HG03460 (cell line): ENCODE measurements around the gene ZNF783.
"Not testable (repeated sequence)": the region's sequence is repeated elsewhere in the genome, so short reads cannot be mapped to it uniquely, and the experiment has no call there.

Source experiments
- ATAC-seq: cut with Tn5 transposase; IDR thresholded peaks from one replicate; pipeline ENCODE4 v1.9.1; 2021; ENCODE audit not compliant: unreplicated experiment

Gene ZNF783

GRCh38 chr7:149297034-149297755 lies 35.2 kb downstream of the ZNF783 start:
- no peak for ATAC-seq

GRCh38 chr7:149300620-149301285 lies 38.8 kb downstream of the ZNF783 start:
- ATAC-seq = no peak

- no peak for ATAC-seq
These were observed 40.2 kb downstream of the ZNF783 start for GRCh38 chr7:149302222-149302621.

- no peak for ATAC-seq
These were observed 40.9 kb downstream of the ZNF783 start for GRCh38 chr7:149302865-149303264.

DNA sequence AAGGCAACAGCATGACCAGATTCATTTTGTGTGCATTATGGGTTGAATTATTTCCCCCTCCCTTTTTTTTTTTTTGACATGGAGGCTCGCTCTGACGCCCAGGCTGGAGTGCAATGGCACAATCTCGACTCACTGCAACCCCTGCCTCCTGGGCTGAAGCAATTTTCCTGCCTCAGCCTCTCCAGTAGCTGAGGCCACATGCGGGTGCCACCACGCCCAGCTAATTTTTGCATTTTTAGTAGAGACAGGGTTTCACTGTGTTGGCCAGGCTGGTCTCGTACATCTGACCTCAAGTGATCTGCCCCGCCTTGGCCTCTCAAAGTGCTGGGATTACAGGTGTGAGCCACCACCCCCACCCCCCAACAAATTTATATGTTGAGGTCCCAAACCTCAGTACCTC lies 42.0 kb downstream of the ZNF783 start:
- ATAC-seq = no peak

GRCh38 chr7:149306854-149307253 lies 44.9 kb downstream of the ZNF783 start:
- no peak for ATAC-seq

- ATAC-seq = no peak
These were observed 45.9 kb downstream of the ZNF783 start for GRCh38 chr7:149307775-149308501.

- ATAC-seq = no peak
These were observed 48.3 kb downstream of the ZNF783 start for GRCh38 chr7:149310113-149310836.

DNA sequence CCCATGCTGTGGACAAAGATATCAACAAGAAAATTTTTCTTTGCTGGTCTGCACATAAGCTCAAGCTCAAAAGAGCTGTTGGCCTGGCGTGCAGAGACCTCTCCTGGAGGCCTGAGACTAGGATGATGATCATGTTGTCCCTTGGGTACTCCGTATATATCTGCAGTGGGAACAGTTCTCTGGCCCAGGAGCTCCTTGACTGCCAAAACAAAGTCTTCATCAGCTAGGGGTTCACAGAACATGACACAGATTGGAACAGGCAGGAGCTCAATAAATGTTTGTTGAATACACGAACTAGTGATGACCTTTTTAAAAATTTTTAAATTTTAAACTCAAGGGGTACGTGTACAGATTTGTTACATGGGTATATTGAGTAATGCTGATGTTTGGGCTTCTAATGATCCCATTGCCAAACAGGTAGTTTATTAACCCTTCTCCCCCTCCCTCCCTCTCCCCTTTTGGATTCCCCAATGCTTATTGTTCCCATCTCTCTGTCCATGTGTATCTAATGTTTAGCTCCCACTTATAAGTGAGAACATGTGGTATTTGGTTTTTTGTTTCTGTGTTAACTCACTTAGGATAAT lies 49.1 kb downstream of the ZNF783 start:
- ATAC-seq = no peak

- ATAC-seq = no peak
These were observed 52.0 kb downstream of the ZNF783 start for GRCh38 chr7:149313981-149314380.

DNA sequence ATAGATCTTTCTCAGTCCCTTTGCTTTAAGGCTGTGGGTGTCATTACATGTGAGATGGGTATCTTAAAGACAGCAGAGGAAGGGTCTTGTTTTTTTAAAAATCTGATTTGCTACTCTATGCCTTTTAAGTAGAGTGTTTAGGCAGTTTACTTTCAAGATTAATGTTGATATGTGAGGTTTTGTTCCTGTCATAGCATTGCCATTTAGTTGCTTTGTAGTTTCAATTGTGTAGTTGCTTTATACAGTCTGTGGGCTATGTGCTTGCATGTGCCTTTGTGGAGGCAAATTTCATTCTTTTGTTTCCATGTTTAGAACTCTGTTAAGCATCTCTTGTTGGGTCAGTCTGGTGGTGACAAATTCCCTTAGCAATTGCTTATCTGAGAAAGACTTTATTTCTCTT lies 54.6 kb downstream of the ZNF783 start:
- no peak for ATAC-seq

DNA sequence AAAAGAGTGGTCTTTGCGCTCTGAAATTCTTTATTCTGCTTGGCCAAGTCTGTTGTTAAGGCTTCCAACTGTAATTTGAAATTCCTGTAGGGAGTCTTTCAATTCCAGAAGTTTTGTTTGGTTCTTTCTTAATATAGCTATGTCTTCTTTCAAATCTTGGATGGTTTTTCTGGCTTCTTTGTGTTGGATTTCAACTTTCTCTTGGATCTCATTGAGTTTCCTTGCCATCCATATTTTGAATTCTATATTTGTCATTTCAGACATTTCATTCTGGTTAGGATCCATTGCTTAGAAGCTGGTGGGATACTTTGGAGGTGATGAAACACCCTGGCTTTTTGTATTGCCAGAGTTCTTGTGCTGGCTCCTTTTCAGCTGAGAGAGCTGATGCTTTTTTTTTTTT lies 55.5 kb downstream of the ZNF783 start:
- no peak for ATAC-seq

- ATAC-seq = no peak
These were observed 56.1 kb downstream of the ZNF783 start for GRCh38 chr7:149317986-149318672.

GRCh38 chr7:149319376-149319775 lies 57.4 kb downstream of the ZNF783 start:
- no peak for ATAC-seq

- ATAC-seq = no peak
These were observed 58.5 kb downstream of the ZNF783 start for GRCh38 chr7:149320313-149321124.

GRCh38 chr7:149321125-149321905 lies 59.3 kb downstream of the ZNF783 start:
- not testable (repeated sequence) for ATAC-seq

DNA sequence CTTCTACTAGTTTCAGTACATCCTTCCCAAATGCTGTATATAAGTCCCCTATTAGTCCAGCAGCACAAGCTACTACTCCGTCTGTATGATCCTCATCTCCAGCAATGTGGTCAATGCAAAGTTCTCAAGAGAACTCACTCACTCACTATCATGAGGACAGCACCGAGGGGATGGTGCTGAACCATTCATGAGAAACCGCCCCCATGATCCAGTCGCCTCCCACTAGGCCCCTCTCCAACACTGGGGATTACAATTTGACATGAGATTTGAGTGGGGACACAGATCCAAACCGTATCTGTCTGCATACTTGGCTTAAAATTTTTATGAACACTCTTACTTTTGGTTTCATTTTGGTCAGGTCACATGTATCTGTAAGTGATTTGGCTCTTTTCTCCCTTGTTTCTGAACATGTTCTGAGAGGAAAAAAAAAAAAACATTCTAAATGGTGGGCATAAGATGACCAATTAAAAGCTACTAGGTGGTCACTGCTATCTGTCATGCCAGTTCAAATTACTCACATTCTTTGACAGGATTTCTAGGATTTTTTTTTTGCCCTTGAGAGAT lies 60.1 kb downstream of the ZNF783 start:
- ATAC-seq = no peak

- ATAC-seq = no peak
These were observed 60.7 kb downstream of the ZNF783 start for GRCh38 chr7:149322737-149323136.
